Activated gamma-delta T cell treated with anti-CD3 and anti-CD28 coated beads, Interleukin-2, amount 50 U/mL, for 16 hours (primary cell): ENCODE measurements around the gene OR14K1.
"Not testable (repeated sequence)": the region's sequence is repeated elsewhere in the genome, so short reads cannot be mapped to it uniquely, and the experiment has no call there.

Experiments used
- DNase-seq: peaks from one replicate; pipeline ENCODE4 v3.0.0-alpha.2; 2020; ENCODE audit warnings: low read depth

The OR14K1 gene

GRCh38 chr1:247738315-247738714 lies at the start of gene OR14K1:
OR14K1 (plus strand) TSS chr1:247738615; CDS start chr1:247738615, 0 bp downstream.
- no peak for DNase-seq

GRCh38 chr1:247701338-247701737 lies 37.1 kb upstream of the OR14K1 start:
- no peak for DNase-seq

DNA sequence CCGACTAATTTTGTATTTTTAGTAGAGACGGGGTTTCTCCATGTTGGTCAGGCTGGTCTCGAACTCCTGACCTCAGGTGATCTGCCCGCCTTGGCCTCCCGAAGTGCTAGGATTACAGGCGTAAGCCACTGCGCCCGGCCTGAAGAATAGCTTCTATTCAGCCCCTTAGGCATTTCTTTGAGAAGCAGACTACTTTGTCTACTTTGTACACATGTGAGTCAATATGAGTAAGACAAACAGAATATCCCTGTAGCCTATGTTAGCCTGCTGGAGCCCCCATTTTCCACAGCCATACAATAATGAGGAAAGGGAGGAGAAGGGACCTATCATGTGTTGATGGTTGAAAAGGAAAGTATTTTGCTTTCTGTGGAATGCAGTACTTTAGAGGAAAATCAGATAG lies 27.7 kb upstream of the OR14K1 start:
- not testable (repeated sequence) for DNase-seq

GRCh38 chr1:247713753-247714152 lies 24.7 kb upstream of the OR14K1 start:
- no peak for DNase-seq

GRCh38 chr1:247716546-247716945 lies 21.9 kb upstream of the OR14K1 start, which contains the start of gene OR6F1:
OR6F1 (minus strand) TSS chr1:247716646; CDS start chr1:247712755, 3,891 bp downstream.
- DNase-seq = no peak

DNA sequence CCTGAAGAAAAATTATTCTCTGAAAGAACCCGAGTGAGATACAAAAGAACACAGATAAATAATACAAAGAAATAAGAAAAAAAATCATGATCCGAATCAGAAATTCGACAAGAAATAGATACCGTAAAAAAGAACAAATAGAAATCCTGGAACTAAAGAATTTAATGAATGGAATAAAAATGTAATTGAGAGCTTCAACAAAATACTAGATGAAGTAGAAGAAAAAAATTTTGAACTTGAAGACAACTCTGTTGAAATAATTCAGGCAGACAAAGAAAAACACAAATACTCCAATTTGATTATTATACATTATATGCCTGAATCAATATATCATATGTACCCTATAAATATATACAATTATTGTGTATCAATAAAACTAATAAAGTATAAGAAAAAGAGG lies 17.2 kb upstream of the OR14K1 start:
- no peak for DNase-seq

- DNase-seq = no peak
Measured at GRCh38 chr1:247740721-247741120, 2.3 kb downstream of the OR14K1 start.

DNA sequence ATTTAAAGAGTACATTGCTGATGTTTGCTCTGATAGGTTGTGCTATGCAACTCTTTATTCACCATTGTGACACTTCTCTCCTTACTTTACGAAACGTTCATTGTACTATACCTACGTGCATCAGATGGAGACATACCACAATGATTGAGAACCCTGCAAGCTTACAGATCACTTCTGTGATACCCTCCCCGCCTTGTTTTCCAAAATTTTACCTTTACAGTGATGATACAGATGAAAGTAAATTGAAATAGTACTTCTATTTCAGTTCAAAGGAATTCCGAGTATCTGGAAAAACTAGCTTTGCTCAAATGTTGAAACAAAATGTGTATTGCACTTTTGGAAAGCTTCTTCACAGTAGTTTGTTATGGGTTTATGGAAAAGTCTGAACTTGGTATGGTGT lies 3.3 kb downstream of the OR14K1 start:
- no peak for DNase-seq

DNA sequence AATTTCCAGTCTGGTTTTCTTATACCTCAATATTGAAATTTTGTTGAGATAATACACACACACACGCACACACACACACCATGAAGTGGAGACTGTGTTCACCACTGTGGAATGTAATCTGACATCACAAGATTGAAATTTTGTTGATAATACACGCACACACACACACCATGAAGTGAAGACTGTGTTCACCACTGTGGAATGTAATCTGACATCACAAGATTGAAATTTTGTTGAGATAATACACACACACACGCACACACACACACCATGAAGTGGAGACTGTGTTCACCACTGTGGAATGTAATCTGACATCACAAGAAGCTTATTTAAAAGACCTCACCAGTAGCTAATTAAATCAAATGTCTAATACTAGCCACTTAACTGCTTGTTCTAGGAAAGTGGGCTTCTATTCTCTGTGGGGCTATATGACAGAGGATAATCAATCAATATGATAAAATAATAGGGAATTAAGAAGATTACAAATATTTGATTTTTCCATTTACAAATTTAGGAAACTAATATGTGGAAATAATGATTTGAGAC lies 3.9 kb downstream of the OR14K1 start:
- not testable (repeated sequence) for DNase-seq

DNA sequence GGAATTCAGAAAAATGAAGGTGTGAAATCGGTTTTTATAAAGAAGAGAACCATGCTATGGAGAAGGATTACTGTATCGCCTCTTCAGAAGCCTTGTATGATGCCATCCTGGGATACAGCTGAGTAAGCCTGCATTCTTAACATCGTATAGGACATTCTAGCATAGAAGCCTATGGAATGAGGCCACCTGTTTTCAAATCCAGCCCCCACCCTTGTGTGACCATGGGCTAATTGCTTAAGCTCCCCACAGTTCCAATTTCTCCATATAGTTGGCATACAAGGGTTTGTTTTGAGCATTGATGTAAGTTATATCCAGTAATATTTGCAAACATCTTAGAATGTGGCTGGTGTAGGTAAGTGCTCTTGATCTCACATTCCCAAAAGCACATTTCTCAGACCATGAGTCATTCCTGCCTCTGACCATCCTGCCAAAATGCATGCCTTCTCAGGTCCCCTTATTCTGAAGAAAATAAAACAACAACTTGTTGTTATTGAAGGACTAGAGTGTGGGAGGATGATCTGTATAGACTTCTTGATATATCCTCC lies 8.0 kb downstream of the OR14K1 start:
- DNase-seq = no peak

- no peak for DNase-seq
Measured at GRCh38 chr1:247747616-247748015, 9.2 kb downstream of the OR14K1 start.

- DNase-seq = no peak
Measured at GRCh38 chr1:247748041-247748440, 9.6 kb downstream of the OR14K1 start, which contains the start of gene OR14A2. OR14A2 (minus strand) TSS chr1:247748141.

DNA sequence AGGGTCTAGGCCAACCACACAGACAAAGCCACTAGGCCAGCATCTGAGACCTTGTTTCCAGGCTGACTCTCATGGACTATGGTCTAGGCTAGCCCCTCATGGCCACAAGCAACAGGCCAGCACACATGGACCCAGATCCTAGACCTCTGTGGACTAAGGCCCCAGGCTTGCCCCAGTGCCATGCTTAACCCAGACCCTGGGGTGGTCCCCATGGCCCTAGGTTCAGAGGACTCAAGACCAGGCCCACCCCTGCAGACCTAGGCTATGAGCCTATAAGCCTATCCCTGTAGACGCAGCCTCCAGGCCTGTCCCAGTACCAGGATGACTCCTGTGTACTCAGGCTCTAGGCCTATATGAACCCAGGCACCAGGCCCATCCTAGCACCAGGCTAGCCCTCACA lies 11.5 kb downstream of the OR14K1 start:
- DNase-seq = no peak

- not testable (repeated sequence) for DNase-seq
Measured at GRCh38 chr1:247754311-247754710, 15.9 kb downstream of the OR14K1 start.

DNA sequence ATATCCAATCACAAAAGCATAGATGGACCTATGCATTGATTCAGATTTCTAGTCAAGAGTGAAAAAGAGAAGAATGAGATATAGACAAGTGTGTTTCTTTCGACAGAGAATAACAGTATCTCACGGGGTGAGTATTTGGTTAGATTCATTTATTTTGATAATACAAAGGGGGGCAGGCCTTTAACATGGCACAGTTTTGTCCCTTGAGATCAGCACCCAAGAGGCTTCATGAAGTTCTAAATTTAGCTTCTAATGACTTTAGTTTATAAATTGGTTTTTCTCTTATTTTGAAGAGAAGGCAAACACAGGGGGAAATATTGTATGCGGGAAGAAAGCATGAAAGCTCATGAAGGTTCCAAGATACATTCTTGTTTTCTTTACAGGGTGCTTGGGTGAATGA lies 22.0 kb downstream of the OR14K1 start, which contains the start of gene OR1C1:
Gene OR1C1 (minus strand): TSS at position 101 of the 400 bp plus-strand sequence. CDS start 2,150 bp downstream, outside the sequence.
- DNase-seq = no peak

DNA sequence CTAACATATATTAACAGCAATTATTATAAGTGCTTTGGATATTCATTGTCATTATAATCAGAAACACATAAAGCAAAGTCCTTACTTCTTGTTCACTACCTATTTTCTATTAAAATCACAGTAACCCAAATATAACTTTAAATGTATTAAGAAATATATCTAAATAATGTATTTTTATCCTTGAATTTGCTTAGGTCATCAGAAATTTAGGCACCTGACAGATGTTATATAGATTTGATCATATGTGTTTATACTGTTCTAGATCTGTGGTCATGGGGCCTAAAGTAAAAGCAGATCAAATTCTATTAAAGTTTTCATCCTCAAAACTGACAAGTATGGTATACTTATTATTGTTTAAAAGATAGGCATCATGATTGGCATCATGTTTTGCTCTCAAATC lies 31.2 kb downstream of the OR14K1 start:
- no peak for DNase-seq
